Measurements from ENCODE around the gene ANKRD29. TPM values are rescaled to one million over a fixed set of nuclear protein-coding genes. Genes with fewer than 3 reads are reported as not detected.

ANKRD29 gene
- total and polyA plus RNA-seq, 2 donors (not counting 3 experiments of a cell fraction or from before 2014, with no cell fraction given) = 0.03 to 2.6 TPM

GRCh38 chr18:23701544-23702064 lies 38.9 kb upstream of the ANKRD29 start:
- DNase-seq (ENCODE audit: low read depth, low spot score) (no peak), FAIRE-seq (no peak)
- Histone ChIP-seq H3K9me1 (replicated peaks; ENCODE audit: control insufficient read depth, extremely low read depth, insufficient read depth, low read length) (no peaks in the 10 kb centered on the region), H3K36me3 (ENCODE audit: control insufficient read depth in 2 of 2, extremely low read depth in 1 of 2, insufficient read depth in 2 of 2, low read length in 2 of 2) (no peaks in the 10 kb centered on the region), H3K9me3 (replicated peaks; ENCODE audit: control insufficient read depth, insufficient read depth, low read length) (no peaks in the 10 kb centered on the region), H3K27ac (ENCODE audit: insufficient read depth, low read depth, low read length) (no peak overlapping the region), H3K9ac (replicated peaks; ENCODE audit: extremely low read depth, insufficient read depth, low read length) (no peak overlapping the region), H3K79me2 (ENCODE audit: control insufficient read depth, insufficient read depth, low read length) (no peaks in the 10 kb centered on the region), H3K27me3 (ENCODE audit: control insufficient read depth in 2 of 2, insufficient read depth in 2 of 2, low read length in 2 of 2) (no peaks in the 10 kb centered on the region), H2AFZ (ENCODE audit: low read depth, low read length) (no peak overlapping the region), H3K4me1 (ENCODE audit: control insufficient read depth, extremely low read depth, insufficient read depth, low read length) (no peaks in the 10 kb centered on the region), H3K4me2 (ENCODE audit: insufficient read depth, low read length) (no peak overlapping the region), H4K20me1 (replicated peaks; ENCODE audit: control insufficient read depth, extremely low read depth, insufficient read depth, low read length) (no peaks in the 10 kb centered on the region), H3K4me3 (replicated peaks in 1 of 3; ENCODE audit: insufficient read depth in 1 of 3, low read depth in 1 of 3, low read length in 3 of 3) (no peak overlapping the region)
- intact Hi-C loops (cut with micrococcal nuclease) (loop anchor here (2.0 kb wide), 1 partner anchor 217 kb away; no protein-coding TSS in a partner anchor), dilution Hi-C loops (cut with MboI; ENCODE audit: extremely low pct_ligation_motif_present, low sequenced_read_pairs) (no loop called here)
- POLR2A ChIA-PET = no interaction called here
- CTCF ChIA-PET = interaction anchor here (1.3 to 6.6 kb wide), 7 partner anchors 13 to 90 kb away, joined by 3 to 260 read pairs (median 18); partner anchors contain the start of gene LAMA3
- TF ChIP-seq MYC (IDR thresholded peaks at IDR 0.05; ENCODE audit: low read depth, low read length) (no peak), CTCF (IDR thresholded peaks at IDR 0.05; ENCODE audit: extremely low read depth in 1 of 2, insufficient read depth in 1 of 2, low read depth in 1 of 2, low read length in 2 of 2) (no peak), FOS (IDR thresholded peaks at IDR 0.05; ENCODE audit: borderline replicate concordance, insufficient read depth, low read length) (no peak), GATA2 (IDR thresholded peaks at IDR 0.05; ENCODE audit: insufficient read depth, insufficient read length, low read depth, low read length) (no peak), POLR2AphosphoS5 (IDR thresholded peaks at IDR 0.05; ENCODE audit: insufficient read depth, low read depth, low read length) (no peak), POLR2A (IDR thresholded peaks at IDR 0.05; ENCODE audit: low read depth, low read length) (no peak), EZH2 (IDR thresholded peaks at IDR 0.05; ENCODE audit: borderline replicate concordance, low read depth, low read length, severe bottlenecking) (no peak), MAX (IDR thresholded peaks at IDR 0.05; ENCODE audit: insufficient read depth, insufficient read length) (no peak), JUN (IDR thresholded peaks at IDR 0.05; ENCODE audit: borderline replicate concordance, insufficient read depth, insufficient read length, low read depth) (no peak)
- BruUV-seq (replicated peaks) = no TSS peak
